HEK293 (cell line): Measurements from ENCODE around the gene PACRG.

Experiments
- CTCF ChIP-seq: fragments of 450-650 bp; formaldehyde crosslinking; IDR thresholded peaks from 2 replicates; pipeline ENCODE4 v1.5.1; 2016; ENCODE audit warnings: missing biosample characterization, missing genetic modification characterization
- MEIS1 ChIP-seq: sonication (generic); formaldehyde crosslinking; IDR thresholded peaks from 2 replicates; pipeline ENCODE4 v1.8.1; 2022; ENCODE audit warnings: missing genetic modification reagents, mild to moderate bottlenecking, borderline replicate concordance
- ZBTB44 ChIP-seq: fragments of 450-650 bp; IDR thresholded peaks from 2 replicates; pipeline ENCODE4 v1.5.1; 2018; ENCODE audit warnings: missing biosample characterization, mild to moderate bottlenecking, missing genetic modification characterization
- ZBTB7A ChIP-seq: fragments of 450-650 bp; formaldehyde crosslinking; IDR thresholded peaks from 2 replicates; pipeline ENCODE4 v1.5.1; 2016; ENCODE audit warnings: low read depth, missing biosample characterization, missing genetic modification characterization
- ZNF18 ChIP-seq: fragments of 450-650 bp; formaldehyde crosslinking; IDR thresholded peaks from 2 replicates; pipeline ENCODE4 v1.5.1; 2016; ENCODE audit warnings: missing biosample characterization, missing genetic modification characterization
- ZNF221 ChIP-seq: fragments of 450-650 bp; formaldehyde crosslinking; IDR thresholded peaks from 2 replicates; pipeline ENCODE4 v1.5.1; 2017; ENCODE audit warnings: missing biosample characterization, missing genetic modification characterization, borderline replicate concordance
- ZNF292 ChIP-seq: fragments of 450-650 bp; formaldehyde crosslinking; IDR thresholded peaks from 2 replicates; pipeline ENCODE4 v1.5.1; 2016; ENCODE audit warnings: low read depth, missing biosample characterization, missing genetic modification characterization, borderline replicate concordance
- ZNF747 ChIP-seq: fragments of 450-650 bp; formaldehyde crosslinking; IDR thresholded peaks from 2 replicates; pipeline ENCODE4 v1.5.1; 2016; ENCODE audit warnings: missing biosample characterization, missing genetic modification characterization

- TF ChIP-seq ZBTB44, result no peak
- no peak for TF ChIP-seq CTCF (tag by site-specific recombination)
- TF ChIP-seq ZNF747 (tag by site-specific recombination), result no peak
- no peak for TF ChIP-seq ZNF18 (tag by site-specific recombination)
- no peak for TF ChIP-seq ZBTB7A
- TF ChIP-seq ZNF292 (tag by site-specific recombination), result no peak
- TF ChIP-seq ZNF221, result no peak
- no peak for TF ChIP-seq MEIS1 (CRISPR knock-in tag)
Measured at GRCh38 chr6:162999575-163000285, 272.0 kb downstream of the PACRG start.
